HG02885 (cell line): ENCODE results near the gene NHS.

Experiments used
- ATAC-seq: cut with Tn5 transposase; IDR thresholded peaks from one replicate; pipeline ENCODE4 v1.9.1; 2021; ENCODE audit warnings: mild to moderate bottlenecking; ENCODE audit not compliant: unreplicated experiment, poor library complexity

NHS gene

GRCh38 chrX:17603196-17603595 lies 228.2 kb downstream of the NHS start:
- no peak for ATAC-seq

DNA sequence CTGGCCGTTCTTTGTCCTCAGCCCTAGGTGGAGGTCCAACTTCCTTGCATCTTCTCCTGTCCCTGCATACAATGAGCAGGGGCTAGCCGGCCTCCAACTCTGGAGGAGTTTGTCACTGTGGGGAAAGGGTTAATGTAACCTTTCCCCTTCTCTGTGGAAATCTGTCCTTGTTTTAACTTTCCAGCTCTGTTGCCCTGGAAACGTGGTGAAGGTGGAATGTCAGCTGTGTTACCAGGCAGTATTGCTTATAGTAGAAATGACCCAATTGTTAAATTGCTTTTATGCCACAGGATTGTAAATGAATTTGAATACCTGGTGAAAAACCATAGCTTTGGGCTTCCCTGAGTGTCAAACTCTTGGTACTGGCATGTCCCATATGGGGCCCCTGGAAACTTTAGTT lies 230.7 kb downstream of the NHS start:
- no peak for ATAC-seq

DNA sequence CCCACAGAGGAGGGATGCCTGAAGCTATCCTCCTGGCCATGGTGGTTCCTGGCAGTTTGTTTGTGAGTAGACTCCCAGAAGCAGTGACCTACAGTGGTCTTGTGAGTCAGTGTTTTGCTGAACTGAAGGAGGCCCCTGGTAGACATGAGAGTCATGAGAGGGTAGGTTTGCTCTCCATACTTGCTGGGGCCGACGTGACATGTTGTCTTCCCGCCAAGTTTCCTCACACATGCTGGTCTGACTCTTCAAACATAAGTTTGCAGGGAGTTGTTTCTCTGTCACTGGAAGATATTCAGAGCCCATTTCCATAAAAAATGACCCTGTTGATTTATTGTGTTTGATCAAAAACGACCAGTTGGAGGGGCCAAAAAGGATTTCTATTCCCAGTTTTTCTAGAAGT lies 231.2 kb downstream of the NHS start:
- no peak for ATAC-seq

- ATAC-seq: no peak
Measured at GRCh38 chrX:17608888-17609287, 233.9 kb downstream of the NHS start.

- no peak for ATAC-seq
Measured at GRCh38 chrX:17610788-17611187, 235.8 kb downstream of the NHS start.

- ATAC-seq: no peak
Measured at GRCh38 chrX:17613979-17614588, 239.1 kb downstream of the NHS start.

- ATAC-seq: no peak
Measured at GRCh38 chrX:17616936-17617335, 241.9 kb downstream of the NHS start.

- no peak for ATAC-seq
Measured at GRCh38 chrX:17617806-17618205, 242.8 kb downstream of the NHS start.

DNA sequence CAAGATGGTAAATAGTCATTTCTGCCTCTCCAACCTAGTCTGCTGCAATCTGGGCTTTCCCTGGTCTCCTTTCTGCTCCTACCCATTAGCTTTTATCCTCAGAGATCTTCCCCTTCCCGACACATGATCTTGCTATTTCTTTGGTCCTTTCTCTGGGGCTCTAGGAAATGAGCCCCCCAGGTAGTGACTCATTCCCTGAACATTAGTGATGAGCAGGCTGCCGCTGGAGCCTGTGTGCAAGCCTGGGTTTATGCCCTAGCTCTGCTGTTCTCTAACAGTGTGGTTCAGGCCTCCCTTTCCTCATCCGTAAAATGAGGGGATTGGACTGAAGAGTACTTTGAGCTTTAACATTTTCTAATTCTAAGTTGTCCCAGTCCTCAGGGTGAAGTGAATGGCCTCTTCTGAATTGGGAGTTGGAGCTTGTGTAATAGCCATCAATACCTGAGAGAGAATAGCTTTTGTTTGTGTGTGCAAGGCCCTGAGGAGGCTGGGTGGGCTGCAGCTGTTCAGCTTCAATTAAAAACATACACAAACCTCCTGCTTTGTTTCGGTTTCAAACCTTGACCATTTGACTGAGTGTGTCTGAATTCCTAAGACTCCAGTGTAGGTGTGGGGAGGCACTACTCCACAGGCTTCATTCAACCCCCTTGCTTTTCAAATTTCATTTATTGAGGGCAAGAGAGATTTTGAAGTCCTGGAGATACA lies 246.7 kb downstream of the NHS start:
- no peak for ATAC-seq

DNA sequence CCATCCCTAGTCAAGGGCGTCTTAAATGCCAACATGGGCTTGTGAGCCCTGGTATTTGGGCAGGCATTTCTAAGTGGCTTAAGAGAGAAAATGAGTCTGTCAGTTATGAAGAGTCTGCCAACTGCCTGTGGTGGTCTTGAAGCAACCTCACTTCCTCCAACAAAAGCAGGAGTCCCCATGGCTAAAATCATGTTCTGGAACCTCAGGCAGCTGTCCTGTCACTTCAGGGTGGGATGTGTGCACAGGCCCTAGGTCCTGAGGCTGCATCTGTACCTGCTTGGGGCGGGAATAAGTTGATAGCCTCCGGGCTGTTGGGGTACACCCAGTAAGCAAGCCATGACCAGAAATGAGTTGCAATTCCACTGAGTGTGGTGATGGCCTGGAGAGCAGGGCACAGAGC lies 247.3 kb downstream of the NHS start:
- no peak for ATAC-seq

- no peak for ATAC-seq
Measured at GRCh38 chrX:17623750-17624149, 248.8 kb downstream of the NHS start.

DNA sequence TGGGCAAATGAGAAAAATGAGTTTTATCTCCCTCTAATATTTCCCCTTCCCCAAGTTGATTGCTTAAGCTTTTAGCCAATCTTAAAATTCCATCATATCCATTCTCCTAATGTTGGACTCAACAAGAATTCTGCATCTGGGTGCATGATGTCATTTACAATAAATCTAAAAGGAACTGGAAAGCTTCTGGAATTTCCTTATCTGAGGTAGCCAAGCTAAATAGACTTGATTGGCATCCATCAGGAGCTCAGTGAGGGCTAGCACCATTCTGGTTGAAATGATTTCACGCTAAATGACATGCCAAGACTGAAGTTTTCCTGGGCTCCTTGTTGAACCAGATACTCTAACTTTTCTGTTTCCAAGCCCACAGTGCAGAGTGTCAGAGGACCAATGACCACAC lies 252.0 kb downstream of the NHS start:
- ATAC-seq: no peak

DNA sequence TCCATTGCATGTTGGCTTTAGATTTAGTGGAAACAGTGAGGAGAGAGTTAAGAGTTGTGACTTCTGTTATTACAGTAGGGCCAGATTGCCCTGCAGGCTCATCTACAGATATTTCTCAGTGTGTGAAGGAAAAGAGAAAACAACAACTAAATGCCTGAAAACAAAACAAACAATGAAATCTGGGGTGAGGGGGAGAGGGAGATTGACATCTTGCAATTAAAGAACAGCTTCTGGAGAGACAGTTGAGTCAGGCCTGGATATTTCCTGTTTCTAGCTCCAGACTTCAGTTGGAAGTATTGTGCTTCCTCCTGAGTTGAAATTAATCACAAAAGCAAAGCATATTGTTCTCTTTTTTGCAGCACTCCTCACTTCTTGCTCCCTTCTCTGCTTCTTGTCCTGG lies 254.0 kb downstream of the NHS start:
- ATAC-seq: no peak

GRCh38 chrX:17629519-17629918 lies 254.5 kb downstream of the NHS start:
- ATAC-seq: no peak

- ATAC-seq: no peak
Measured at GRCh38 chrX:17631647-17632046, 256.6 kb downstream of the NHS start.

- ATAC-seq: peak; percentile 83
Measured at GRCh38 chrX:17632942-17633341, 257.9 kb downstream of the NHS start.

DNA sequence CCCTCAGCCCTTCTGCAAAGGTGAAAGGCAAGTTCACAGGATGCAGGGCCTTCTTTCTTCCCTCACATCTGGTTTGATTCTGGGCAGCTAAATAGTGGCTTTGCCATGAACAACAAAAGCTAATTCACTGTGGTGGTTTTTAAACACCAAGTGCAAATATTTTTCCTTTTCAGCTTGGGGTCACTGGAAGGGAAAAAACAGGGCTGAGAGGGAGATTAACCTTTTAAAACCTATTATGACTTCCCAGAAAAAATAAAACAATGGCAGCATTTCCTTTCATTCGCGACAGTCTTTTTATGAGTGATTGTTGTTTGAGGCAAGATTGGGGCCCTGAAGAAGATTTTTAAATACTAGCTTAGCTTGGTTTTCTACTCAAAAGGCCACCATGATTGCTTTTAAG lies 258.5 kb downstream of the NHS start:
- ATAC-seq: no peak

DNA sequence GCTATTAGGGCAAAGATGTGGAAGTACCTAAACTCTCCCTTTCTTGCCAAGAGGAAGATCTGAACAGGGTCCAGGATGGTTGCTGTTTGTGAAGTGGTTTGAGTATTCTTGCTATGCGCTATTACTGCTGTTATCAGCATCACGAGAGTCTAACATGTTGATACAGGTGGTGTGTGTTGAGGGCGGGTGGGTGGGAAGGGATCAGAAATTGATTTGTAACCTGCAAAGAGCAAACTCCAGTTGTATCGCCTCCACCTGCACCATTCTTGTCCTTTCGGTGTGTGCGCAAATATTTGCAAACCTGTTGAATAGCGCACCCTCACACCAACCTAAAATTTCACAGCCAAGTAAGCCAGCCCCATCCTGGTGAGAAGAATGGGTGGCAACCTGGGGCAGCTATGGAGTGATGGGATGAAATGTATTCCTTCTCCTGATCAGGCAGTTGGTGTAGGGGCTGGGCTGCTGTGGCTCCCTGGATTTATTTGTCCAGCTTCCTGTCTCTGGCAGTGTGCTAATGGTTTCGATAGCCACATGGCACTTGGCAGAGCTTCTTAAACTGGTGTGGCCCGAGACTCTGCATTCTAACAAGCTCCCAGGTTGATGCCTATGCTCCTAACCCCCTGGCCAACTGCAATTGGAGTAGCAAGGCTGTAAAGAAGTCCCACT lies 259.7 kb downstream of the NHS start:
- no peak for ATAC-seq

- no peak for ATAC-seq
Measured at GRCh38 chrX:17635231-17635630, 260.2 kb downstream of the NHS start.

DNA sequence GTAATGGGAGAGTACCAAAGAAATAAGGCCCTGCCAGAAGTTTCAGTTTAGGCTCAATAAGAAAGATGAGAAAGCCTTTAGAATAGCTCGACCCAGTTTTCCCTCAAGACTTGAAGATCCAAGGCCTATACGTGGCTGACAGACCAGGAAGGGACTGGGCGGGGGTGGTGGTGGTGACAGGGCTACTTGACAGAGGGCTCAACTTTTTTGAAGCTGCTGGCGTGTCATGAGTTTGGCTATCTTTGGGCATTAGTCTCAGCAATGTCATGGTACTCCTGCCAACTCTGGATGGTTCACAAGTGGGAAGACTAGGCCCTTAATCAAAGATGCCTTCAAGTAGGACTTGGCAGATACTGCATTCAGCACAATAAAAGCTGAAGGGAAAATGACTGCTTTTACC lies 262.2 kb downstream of the NHS start:
- ATAC-seq: no peak

GRCh38 chrX:17638731-17639130 lies 263.7 kb downstream of the NHS start:
- ATAC-seq: no peak

DNA sequence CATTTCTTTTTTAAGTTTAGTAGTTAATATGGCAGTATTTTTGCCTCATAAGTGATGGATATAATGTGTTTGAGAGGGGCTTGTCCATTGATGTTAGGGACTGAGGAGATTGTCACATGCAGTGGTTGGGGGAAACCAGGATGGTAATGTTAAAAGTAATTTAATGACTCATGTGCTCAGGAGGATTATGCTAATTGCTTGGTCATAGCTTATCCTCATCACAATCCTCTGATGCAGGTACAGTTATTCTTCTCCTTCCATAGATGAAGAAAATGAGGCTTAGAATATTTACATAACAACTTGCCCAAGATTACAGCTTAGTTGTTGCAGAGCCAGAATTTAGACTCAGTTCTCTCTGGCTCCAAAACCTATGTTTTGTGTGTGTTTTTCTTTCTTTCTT lies 267.9 kb downstream of the NHS start:
- ATAC-seq: no peak
